ENCODE data around the gene HCAR1. TPM values are rescaled to one million over a fixed set of nuclear protein-coding genes. Genes with fewer than 3 reads are reported as not detected.
A peak's percentile ranks its signal among the peaks of the same experiment; 100 is the strongest.
"Not testable (repeated sequence)": the region's sequence is repeated elsewhere in the genome, so short reads cannot be mapped to it uniquely, and the experiment has no call there.

The HCAR1 gene
- total and polyA plus RNA-seq, 2 of the 4 experiments (the other 2 are of a cell fraction) = 0.03 TPM; not detected in 1

- peak; percentile 83 for TF ChIP-seq FOS (IDR thresholded peaks at IDR 0.05; ENCODE audit: low read depth, low read length)
- peak; percentile 52; the same call in 1 of the 2 replicates for TF ChIP-seq MAZ (IDR thresholded peaks at IDR 0.05; ENCODE audit: borderline replicate concordance, low read depth, low read length)
- TF ChIP-seq NFE2L2 (IDR thresholded peaks at IDR 0.05; ENCODE audit: low read depth, low read length) = peak; percentile 53; the same call in 1 of the 2 replicates
- TF ChIP-seq SMC3 (IDR thresholded peaks at IDR 0.05; ENCODE audit: low read depth, low read length) = peak; percentile 99
Observed at GRCh38 chr12:122752464-122753318, 22.0 kb upstream of the HCAR1 start, which contains the start of gene DENR (continued).

GRCh38 chr12:122750781-122751515 is 20.3 kb upstream of the HCAR1 start:
- dilution Hi-C loops (cut with HindIII; ENCODE audit: low sequenced_read_pairs, unreplicated experiment); H3K27ac ChIP-seq (ENCODE audit: insufficient read depth, low read length); H3K23ac ChIP-seq (ENCODE audit: low read depth, low read length); H2AK5ac ChIP-seq (ENCODE audit: low read depth, low read length); BruUV-seq (replicated peaks); ATAC-seq (ENCODE audit: low read depth); H3K4me3 ChIP-seq (ENCODE audit: insufficient read depth, low read depth, low read length); H4K20me1 ChIP-seq (ENCODE audit: insufficient read depth, low read length); H2AK9ac ChIP-seq (replicated peaks; ENCODE audit: low read depth, low read length, poor library complexity); H2BK5ac ChIP-seq (ENCODE audit: low read depth, low read length, poor library complexity, severe bottlenecking); H3K4ac ChIP-seq (ENCODE audit: low read depth, low read length); POLR2A ChIA-PET (ENCODE audit: unreplicated experiment); H3K18ac ChIP-seq (ENCODE audit: low read depth, low read length); H3K4me2 ChIP-seq (ENCODE audit: low read depth, low read length); H2BK20ac ChIP-seq (ENCODE audit: low read depth, low read length); H3K9me3 ChIP-seq (ENCODE audit: control insufficient read depth, insufficient read depth, low read length); H2AFZ ChIP-seq (replicated peaks; ENCODE audit: low read length, poor library complexity); H3K4me1 ChIP-seq (ENCODE audit: control insufficient read depth, insufficient read depth, low read length); H2BK120ac ChIP-seq (ENCODE audit: low read depth, low read length); H4K5ac ChIP-seq (ENCODE audit: low read depth, low read length); H3K36me3 ChIP-seq (ENCODE audit: control insufficient read depth, insufficient read depth, low read length); H3K56ac ChIP-seq (ENCODE audit: extremely low read depth, insufficient read depth, low read length); H3K14ac ChIP-seq (replicated peaks; ENCODE audit: low read depth, low read length); H3K9ac ChIP-seq (ENCODE audit: low read depth, low read length); CTCF ChIA-PET; H2BK15ac ChIP-seq (ENCODE audit: low read depth, low read length); DNase-seq; H4K91ac ChIP-seq (ENCODE audit: insufficient read depth, low read depth, low read length); H3K27me3 ChIP-seq (ENCODE audit: control insufficient read depth, insufficient read depth, low read length); H3K9me1 ChIP-seq (ENCODE audit: insufficient read depth, low read length): not testable (repeated sequence)
- Histone ChIP-seq H3K79me1 (ENCODE audit: low read depth in 1 of 2, low read length in 2 of 2) (peaks cover 17 to 26% of the 10 kb centered on the region in 2 experiments), H4K8ac (ENCODE audit: low read depth in 2 of 2, low read length in 2 of 2) (0 out of 4 replicates have a peak overlapping the region, but pooled peaks of 1 of the 2 experiments have one; percentile 28)
- intact Hi-C loops (cut with micrococcal nuclease) = loop anchor here (10.0 kb wide), 1 partner anchor 356 kb away; no protein-coding TSS in a partner anchor
- in situ Hi-C loops (cut with MboI; ENCODE audit: low sequenced_read_pairs) = loop anchor here (5.0 kb wide), 1 partner anchor 114 kb away; no protein-coding TSS in a partner anchor
- WGBS, 2 experiments (ENCODE audit: extremely low coverage in 2 of 2, insufficient read length in 1 of 2) = 76% methylated on average over 6 of the region's 17 CpGs; no CpG with 5 or more reads in 1 of the 2 experiments

All from IMR-90 (cell line).